Caco-2 (cell line): ENCODE data around the gene PDLIM7. TPM values are rescaled to one million over a fixed set of nuclear protein-coding genes. Genes with fewer than 3 reads are reported as not detected.

Experiments
- BruUV-seq: library from RNA; stranded (reverse); fragments of 400-500 nt; replicated peaks from 2 replicates; lab custom pipeline; 2021; lab: Mats Ljungman, UMichigan
- CTCF ChIA-PET: fragments of 300-600 bp; sonication (Branson Sonifier 250); formaldehyde crosslinking; loops from one replicate; lab custom pipeline; 2022; ENCODE audit warnings: antibody characterized with exemption; lab: Charles Lee
- POLR2A ChIA-PET: fragments of 300-600 bp; sonication (Branson Sonifier 250); formaldehyde crosslinking; loops from one replicate; lab custom pipeline; 2022; ENCODE audit warnings: antibody characterized with exemption; lab: Charles Lee
- DNase-seq, 2 experiments: peaks; one replicate each; pipeline versions ENCODE4 v3.0.0 to v3.0.0-alpha.2; 2020 to 2022
- H3K27me3 ChIP-seq: replicated peaks from 2 replicates; pipeline ENCODE4 v1.6.0; 2011; ENCODE audit warnings: low read length; ENCODE audit not compliant: control insufficient read depth, insufficient read depth
- H3K36me3 ChIP-seq: 2 replicates; pipeline ENCODE4 v1.5.1; 2011; ENCODE audit warnings: low read length; ENCODE audit not compliant: control insufficient read depth, insufficient read depth
- H3K4me1 ChIP-seq: fragments of 250-450 bp; sonication (Bioruptor Pico); 2 replicates; pipeline ENCODE4 v1.5.1; 2020; ENCODE audit warnings: mild to moderate bottlenecking
- H3K4me3 ChIP-seq: 2 replicates; pipeline ENCODE4 v1.5.1; 2011; ENCODE audit warnings: low read depth, mild to moderate bottlenecking, control low read depth, low read length
- H3K9me3 ChIP-seq: fragments of 250-450 bp; sonication (Bioruptor Pico); 2 replicates; pipeline ENCODE4 v1.5.1; 2020; ENCODE audit warnings: mild to moderate bottlenecking, moderate library complexity
- H3K27ac Mint-ChIP-seq: one replicate; pipeline ENCODE4 v1.8.0; 2022; ENCODE audit warnings: mixed read lengths; ENCODE audit not compliant: unreplicated experiment
- H3K27me3 Mint-ChIP-seq: one replicate; pipeline ENCODE4 v1.8.0; 2022; ENCODE audit warnings: mixed read lengths; ENCODE audit not compliant: insufficient read depth, unreplicated experiment
- H3K36me3 Mint-ChIP-seq: one replicate; pipeline ENCODE4 v1.8.0; 2022; ENCODE audit warnings: mild to moderate bottlenecking, mixed read lengths; ENCODE audit not compliant: insufficient read depth, unreplicated experiment
- H3K4me1 Mint-ChIP-seq: one replicate; pipeline ENCODE4 v1.8.0; 2022; ENCODE audit warnings: low read depth, mixed read lengths; ENCODE audit not compliant: unreplicated experiment
- H3K4me3 Mint-ChIP-seq: one replicate; pipeline ENCODE4 v1.8.0; 2022; ENCODE audit warnings: mild to moderate bottlenecking, moderate library complexity, mixed read lengths; ENCODE audit not compliant: unreplicated experiment
- H3K9me3 Mint-ChIP-seq: one replicate; pipeline ENCODE4 v1.8.0; 2022; ENCODE audit warnings: mixed read lengths; ENCODE audit not compliant: unreplicated experiment
- intact Hi-C: fragments of 100-400 bp; cut with micrococcal nuclease; formaldehyde crosslinking; loops from one replicate; pipeline ENCODE4 v1.10.0; 2022; ENCODE audit not compliant: unreplicated experiment
- total RNA-seq: library from RNA; stranded (reverse); gene quantifications from 2 replicates; pipeline ENCODE4 v1.2.3, GENCODE V29; 2022
- TF ChIP-seq, protein P1 (sequence below), 2 experiments: fragments of 200-600 bp in 1 of 2; IDR thresholded peaks; 1 replicate in 1 of 2; 2 replicates in 1 of 2; pipeline versions ENCODE4 v1.5.1 to v1.8.0; 2011 to 2022; ENCODE audit warnings: antibody characterized with exemption in 1 of 2, control low read depth in 1 of 2, inconsistent platforms in 1 of 2, low read depth in 1 of 2, low read length in 1 of 2, mild to moderate bottlenecking in 1 of 2, moderate library complexity in 1 of 2; ENCODE audit not compliant: insufficient read depth in 1 of 2, severe bottlenecking in 1 of 2, unreplicated experiment in 1 of 2

The PDLIM7 gene
- total RNA-seq, 1 experiment from 2014 or later: 49.1 TPM

DNA sequence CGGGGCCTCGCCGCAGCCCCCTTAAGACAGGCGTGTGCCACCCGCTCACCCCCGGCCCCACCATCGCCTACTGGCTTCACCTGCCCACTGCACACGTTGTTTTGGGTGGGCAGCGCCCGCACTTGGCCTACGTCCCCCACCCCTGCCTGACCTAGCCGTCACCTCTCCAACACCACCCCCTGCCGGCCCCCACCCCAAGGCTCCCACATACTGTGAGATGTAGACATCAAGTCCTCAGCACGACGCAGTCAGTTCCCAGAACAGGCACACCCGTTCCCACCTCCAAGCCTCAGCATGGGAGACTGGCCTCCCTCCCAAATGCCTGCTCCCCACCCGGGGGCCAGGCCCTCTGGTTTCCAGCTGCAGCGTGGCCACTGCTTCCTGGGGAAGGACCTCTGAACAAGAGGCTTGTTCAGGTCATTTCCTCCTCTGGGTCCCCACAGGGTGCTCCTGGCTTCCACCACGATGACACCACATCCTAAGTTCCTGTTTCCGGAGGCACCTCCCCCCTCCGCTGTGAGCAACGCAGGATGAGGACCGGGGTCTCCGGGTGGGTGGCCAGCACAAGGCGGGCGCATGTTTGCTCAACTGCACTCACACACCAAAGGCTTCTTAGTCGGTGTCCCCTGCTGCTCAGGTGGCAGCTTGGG is 35.3 kb downstream of the PDLIM7 start:
- DNase-seq: no peak
- no peak overlapping the region for H3K4me3 ChIP-seq
- H3K4me3 Mint-ChIP-seq: no peak overlapping the region
- H3K4me1 ChIP-seq: no peaks in the 10 kb centered on the region
- no peaks in the 10 kb centered on the region for H3K27me3 ChIP-seq
- ChIA-PET POLR2A (no interaction called here), CTCF (no interaction called here)
- TF ChIP-seq, protein P1, sequence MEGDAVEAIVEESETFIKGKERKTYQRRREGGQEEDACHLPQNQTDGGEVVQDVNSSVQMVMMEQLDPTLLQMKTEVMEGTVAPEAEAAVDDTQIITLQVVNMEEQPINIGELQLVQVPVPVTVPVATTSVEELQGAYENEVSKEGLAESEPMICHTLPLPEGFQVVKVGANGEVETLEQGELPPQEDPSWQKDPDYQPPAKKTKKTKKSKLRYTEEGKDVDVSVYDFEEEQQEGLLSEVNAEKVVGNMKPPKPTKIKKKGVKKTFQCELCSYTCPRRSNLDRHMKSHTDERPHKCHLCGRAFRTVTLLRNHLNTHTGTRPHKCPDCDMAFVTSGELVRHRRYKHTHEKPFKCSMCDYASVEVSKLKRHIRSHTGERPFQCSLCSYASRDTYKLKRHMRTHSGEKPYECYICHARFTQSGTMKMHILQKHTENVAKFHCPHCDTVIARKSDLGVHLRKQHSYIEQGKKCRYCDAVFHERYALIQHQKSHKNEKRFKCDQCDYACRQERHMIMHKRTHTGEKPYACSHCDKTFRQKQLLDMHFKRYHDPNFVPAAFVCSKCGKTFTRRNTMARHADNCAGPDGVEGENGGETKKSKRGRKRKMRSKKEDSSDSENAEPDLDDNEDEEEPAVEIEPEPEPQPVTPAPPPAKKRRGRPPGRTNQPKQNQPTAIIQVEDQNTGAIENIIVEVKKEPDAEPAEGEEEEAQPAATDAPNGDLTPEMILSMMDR (IDR thresholded peaks at IDR 0.05; ENCODE audit: insufficient read depth in 1 of 2, low read depth in 1 of 2, low read length in 1 of 2, severe bottlenecking in 1 of 2, unreplicated experiment in 1 of 2): no peak
- H3K36me3 ChIP-seq: peaks cover 7% of the 10 kb centered on the region
- H3K27ac Mint-ChIP-seq: peak overlapping the region; percentile 63
- H3K9me3 ChIP-seq: no peaks in the 10 kb centered on the region
- H3K9me3 Mint-ChIP-seq: no peaks in the 10 kb centered on the region
- H3K27me3 Mint-ChIP-seq: no peaks in the 10 kb centered on the region
- intact Hi-C loops: no loop called here
- H3K4me1 Mint-ChIP-seq: peaks cover 6% of the 10 kb centered on the region
- no TSS peak for BruUV-seq
- H3K36me3 Mint-ChIP-seq: peaks cover 90% of the 10 kb centered on the region

DNA sequence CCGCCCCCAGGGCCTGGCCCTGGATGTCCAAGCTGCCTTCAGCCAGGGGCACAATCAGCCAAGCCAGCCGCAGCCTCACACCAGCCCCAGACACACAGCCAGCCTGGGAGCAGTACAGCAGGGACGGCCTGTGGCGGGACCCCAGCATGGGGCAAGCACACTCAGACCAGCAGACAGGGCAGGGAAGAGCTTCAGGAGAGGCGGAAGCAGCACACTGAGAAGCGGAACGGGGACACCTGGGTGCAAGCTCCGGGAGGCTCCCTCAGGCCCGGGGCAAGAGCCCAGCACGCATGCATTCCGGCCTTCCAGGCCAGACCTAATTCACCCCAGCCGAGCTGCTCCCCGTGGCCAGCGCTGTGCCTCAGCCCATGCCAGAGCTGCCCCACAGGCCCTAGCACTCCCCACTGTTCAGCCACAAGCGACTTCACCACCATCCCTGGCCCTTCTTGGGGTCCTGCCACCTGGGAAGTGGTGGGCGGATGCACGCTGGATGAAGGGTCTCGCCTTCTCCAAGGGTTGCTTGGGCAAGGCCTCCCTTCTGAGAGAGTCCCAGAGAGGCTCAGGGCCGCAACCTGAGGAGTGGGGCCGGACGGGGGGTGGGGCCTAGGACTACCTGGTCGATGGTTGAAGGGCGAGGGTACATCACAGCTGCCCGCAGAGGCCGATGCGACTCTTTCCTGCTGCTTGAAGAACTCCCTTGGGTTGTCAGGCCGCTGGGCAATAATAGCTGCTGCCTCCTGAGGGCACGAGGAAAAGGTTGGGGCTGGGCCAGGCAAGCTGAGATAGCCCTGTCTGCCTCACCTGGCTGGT is 37.4 kb downstream of the PDLIM7 start:
- H3K36me3 Mint-ChIP-seq: peaks cover 90% of the 10 kb centered on the region
- no peaks in the 10 kb centered on the region for H3K9me3 Mint-ChIP-seq
- no TSS peak for BruUV-seq
- no peaks in the 10 kb centered on the region for H3K27me3 ChIP-seq
- peaks cover 6% of the 10 kb centered on the region for H3K4me1 Mint-ChIP-seq
- H3K27me3 Mint-ChIP-seq: no peaks in the 10 kb centered on the region
- ChIA-PET CTCF (interaction anchor here (0.9 kb wide), 1 partner anchor 56 kb away, joined by 3 read pairs; no protein-coding TSS in a partner anchor), POLR2A (no interaction called here)
- intact Hi-C loops: no loop called here
- H3K9me3 ChIP-seq: no peaks in the 10 kb centered on the region
- no peak overlapping the region for H3K4me3 ChIP-seq
- DNase-seq: no peak
- no peaks in the 10 kb centered on the region for H3K4me1 ChIP-seq
- TF ChIP-seq, protein P1 (IDR thresholded peaks at IDR 0.05; ENCODE audit: insufficient read depth in 1 of 2, low read depth in 1 of 2, low read length in 1 of 2, severe bottlenecking in 1 of 2, unreplicated experiment in 1 of 2): no peak
- peaks cover 1% of the 10 kb centered on the region for H3K36me3 ChIP-seq
- peak overlapping the region; percentile 67 for H3K27ac Mint-ChIP-seq
- no peak overlapping the region for H3K4me3 Mint-ChIP-seq

DNA sequence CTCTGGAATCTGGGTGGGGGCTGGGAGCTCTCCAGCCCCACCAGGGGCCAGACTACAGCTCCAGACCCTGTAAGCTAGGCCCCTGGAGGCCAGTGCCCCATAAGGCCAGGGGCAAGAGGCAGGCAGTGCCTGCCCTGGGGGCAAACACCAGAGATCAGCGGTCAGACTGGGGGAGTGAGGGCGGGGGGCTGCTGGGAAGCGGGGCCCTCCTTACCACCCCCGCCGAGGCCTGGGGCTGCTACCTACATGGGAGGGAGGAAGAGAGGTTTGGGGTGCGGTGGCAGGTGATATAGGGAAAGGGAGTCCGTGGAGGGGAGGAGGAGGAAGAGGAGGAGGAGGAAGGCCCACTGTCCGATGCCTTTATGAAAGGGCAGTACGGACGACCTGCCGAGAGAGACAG is 38.0 kb downstream of the PDLIM7 start:
- H3K36me3 ChIP-seq: peaks cover 1% of the 10 kb centered on the region
- peaks cover 6% of the 10 kb centered on the region for H3K4me1 Mint-ChIP-seq
- ChIA-PET POLR2A (no interaction called here), CTCF (no interaction called here)
- no peaks in the 10 kb centered on the region for H3K27me3 Mint-ChIP-seq
- no peaks in the 10 kb centered on the region for H3K27me3 ChIP-seq
- BruUV-seq: no TSS peak
- H3K9me3 ChIP-seq: no peaks in the 10 kb centered on the region
- TF ChIP-seq, protein P1 (IDR thresholded peaks at IDR 0.05; ENCODE audit: insufficient read depth in 1 of 2, low read depth in 1 of 2, low read length in 1 of 2, severe bottlenecking in 1 of 2, unreplicated experiment in 1 of 2): no peak
- intact Hi-C loops: no loop called here
- no peak for DNase-seq
- no peak overlapping the region for H3K4me3 ChIP-seq
- H3K27ac Mint-ChIP-seq: peak overlapping the region; percentile 67
- no peaks in the 10 kb centered on the region for H3K9me3 Mint-ChIP-seq
- H3K36me3 Mint-ChIP-seq: peaks cover 91% of the 10 kb centered on the region
- H3K4me1 ChIP-seq: no peaks in the 10 kb centered on the region
- no peak overlapping the region for H3K4me3 Mint-ChIP-seq
